WERI-Rb-1 (cell line): ENCODE data around the gene PTPN20.

Experiments
- DNase-seq: peaks from one replicate; pipeline ENCODE4 v3.0.0-alpha.2; 2020
- H3K27ac ChIP-seq: fragments of 250-450 bp; sonication (Bioruptor Pico); 2 replicates; pipeline ENCODE4 v1.5.1; 2020; ENCODE audit warnings: mild to moderate bottlenecking, moderate library complexity
- H3K27me3 ChIP-seq: fragments of 250-450 bp; sonication (Bioruptor Pico); 2 replicates; pipeline ENCODE4 v1.5.1; 2021; ENCODE audit warnings: mild to moderate bottlenecking, low read depth, moderate library complexity; ENCODE audit not compliant: insufficient read depth, severe bottlenecking
- H3K36me3 ChIP-seq: fragments of 250-450 bp; sonication (Bioruptor Pico); 2 replicates; pipeline ENCODE4 v1.5.1; 2020; ENCODE audit warnings: mild to moderate bottlenecking, moderate library complexity
- H3K4me3 ChIP-seq: 2 replicates; pipeline ENCODE4 v1.5.1; 2011; ENCODE audit warnings: low read depth, mild to moderate bottlenecking, control low read depth, low read length
- H3K9me3 ChIP-seq: fragments of 250-450 bp; sonication (Bioruptor Pico); 2 replicates; pipeline ENCODE4 v1.5.1; 2021; ENCODE audit warnings: mild to moderate bottlenecking, moderate library complexity; ENCODE audit not compliant: severe bottlenecking
- TF ChIP-seq, protein P1 (sequence below): IDR thresholded peaks from 2 replicates; pipeline ENCODE4 v1.5.1; 2011; ENCODE audit warnings: low read depth, mild to moderate bottlenecking, control low read depth, inconsistent platforms, low read length

The PTPN20 gene

DNA sequence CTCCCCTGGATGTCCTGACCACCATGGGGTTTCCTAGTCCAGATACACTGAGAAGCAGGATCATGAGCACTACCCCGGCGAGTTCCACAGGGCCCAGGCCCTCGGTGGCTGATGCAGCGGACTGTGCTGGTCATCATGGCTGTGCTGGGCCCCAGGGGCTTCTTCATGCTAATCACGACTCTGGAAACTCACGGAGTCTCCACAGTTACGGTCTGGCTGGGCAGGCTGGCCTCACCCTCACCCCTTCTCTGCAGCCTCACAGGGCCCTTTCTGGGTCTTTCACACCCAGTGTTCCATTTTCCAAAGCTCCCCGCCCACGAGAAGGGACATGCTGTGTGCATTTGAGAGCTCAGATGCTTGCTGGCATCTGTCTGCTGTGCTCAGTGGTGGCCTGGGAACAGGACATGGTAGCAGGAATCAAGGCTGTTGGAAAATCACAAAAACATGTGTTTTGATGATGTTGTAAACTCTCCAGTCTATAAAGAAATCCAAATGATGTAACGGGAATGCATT, 119.0 kb downstream of the PTPN20 start:
- H3K36me3 ChIP-seq: no peaks in the 10 kb centered on the region
- H3K27me3 ChIP-seq: no peaks in the 10 kb centered on the region
- H3K27ac ChIP-seq: 0 out of 2 replicates have a peak overlapping the region, but pooled peaks have one; percentile 5
- peaks cover 5% of the 10 kb centered on the region for H3K9me3 ChIP-seq
- no peak overlapping the region for H3K4me3 ChIP-seq
- TF ChIP-seq, protein P1, sequence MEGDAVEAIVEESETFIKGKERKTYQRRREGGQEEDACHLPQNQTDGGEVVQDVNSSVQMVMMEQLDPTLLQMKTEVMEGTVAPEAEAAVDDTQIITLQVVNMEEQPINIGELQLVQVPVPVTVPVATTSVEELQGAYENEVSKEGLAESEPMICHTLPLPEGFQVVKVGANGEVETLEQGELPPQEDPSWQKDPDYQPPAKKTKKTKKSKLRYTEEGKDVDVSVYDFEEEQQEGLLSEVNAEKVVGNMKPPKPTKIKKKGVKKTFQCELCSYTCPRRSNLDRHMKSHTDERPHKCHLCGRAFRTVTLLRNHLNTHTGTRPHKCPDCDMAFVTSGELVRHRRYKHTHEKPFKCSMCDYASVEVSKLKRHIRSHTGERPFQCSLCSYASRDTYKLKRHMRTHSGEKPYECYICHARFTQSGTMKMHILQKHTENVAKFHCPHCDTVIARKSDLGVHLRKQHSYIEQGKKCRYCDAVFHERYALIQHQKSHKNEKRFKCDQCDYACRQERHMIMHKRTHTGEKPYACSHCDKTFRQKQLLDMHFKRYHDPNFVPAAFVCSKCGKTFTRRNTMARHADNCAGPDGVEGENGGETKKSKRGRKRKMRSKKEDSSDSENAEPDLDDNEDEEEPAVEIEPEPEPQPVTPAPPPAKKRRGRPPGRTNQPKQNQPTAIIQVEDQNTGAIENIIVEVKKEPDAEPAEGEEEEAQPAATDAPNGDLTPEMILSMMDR: no peak
- peak; percentile 4 for DNase-seq

DNA sequence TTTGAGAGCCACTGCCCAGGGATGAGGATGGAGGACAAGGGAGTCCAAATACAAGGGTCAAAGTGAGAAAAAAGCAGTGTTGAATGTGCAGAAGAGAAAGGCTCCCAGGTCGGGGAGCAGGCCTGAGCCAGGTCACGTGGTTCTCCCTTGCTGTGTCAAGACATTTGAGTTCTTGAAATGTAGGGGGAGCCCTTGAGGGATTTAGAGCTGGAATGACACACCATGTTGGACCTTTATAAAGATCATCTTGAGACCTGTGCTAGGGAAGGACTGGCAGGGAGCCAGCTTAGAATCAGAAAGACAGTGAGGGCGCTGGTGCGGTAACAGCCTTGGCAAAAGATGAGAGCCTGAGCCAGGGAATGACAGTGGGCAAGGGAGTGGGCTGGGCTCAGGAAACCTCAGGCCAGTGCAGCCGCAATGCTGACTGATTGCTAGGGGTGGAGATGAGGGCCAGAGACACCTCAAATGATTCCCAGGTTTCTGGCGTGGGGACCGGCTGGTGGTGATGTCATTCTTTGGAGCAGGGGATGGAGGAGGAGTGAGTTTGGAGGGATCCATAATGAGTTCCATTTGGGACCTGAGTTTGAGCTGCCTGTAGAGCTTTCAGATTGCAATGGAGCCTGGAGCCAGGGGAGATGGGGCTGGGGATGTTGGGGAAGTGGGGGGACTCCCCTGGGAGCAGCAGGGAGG, 120.1 kb downstream of the PTPN20 start:
- Histone ChIP-seq H3K9me3 (peaks cover 5% of the 10 kb centered on the region), H3K27ac (no peak overlapping the region), H3K27me3 (no peaks in the 10 kb centered on the region), H3K36me3 (no peaks in the 10 kb centered on the region), H3K4me3 (no peak overlapping the region)
- DNase-seq: peak; percentile 22
- TF ChIP-seq, protein P1: peak; percentile 48; the same call in 1 of the 2 replicates

DNA sequence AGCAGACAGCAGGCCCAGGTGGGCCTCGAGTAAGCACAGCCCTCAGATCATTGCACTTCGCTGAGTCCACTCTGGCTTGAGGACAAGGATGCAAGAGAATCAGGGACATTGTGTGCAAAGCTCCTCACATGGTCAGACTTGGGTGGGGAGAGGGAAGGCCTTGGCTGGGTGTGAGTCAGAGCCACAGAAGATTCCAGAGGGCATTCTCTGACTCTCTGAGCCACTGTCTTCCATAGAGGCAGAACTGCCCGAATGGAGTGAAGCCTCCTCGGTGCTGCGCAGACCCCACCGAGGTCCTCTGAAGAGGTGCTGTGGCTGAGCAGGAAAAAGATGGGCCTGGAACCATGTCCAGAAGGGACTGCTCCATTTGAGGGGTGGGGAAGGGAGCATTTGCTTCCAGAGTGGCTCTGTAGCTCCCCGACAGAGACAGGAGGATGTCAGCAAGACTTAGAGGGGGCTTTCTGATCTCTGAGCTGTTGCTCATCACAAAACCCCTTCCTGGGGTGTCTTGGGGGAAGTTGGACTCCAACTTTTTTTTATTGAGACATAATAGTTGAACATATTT, 120.8 kb downstream of the PTPN20 start:
- Histone ChIP-seq H3K27ac (no peak overlapping the region), H3K9me3 (peaks cover 5% of the 10 kb centered on the region), H3K4me3 (no peak overlapping the region), H3K27me3 (no peaks in the 10 kb centered on the region), H3K36me3 (no peaks in the 10 kb centered on the region)
- DNase-seq: peak; percentile 2
- TF ChIP-seq, protein P1: no peak

DNA sequence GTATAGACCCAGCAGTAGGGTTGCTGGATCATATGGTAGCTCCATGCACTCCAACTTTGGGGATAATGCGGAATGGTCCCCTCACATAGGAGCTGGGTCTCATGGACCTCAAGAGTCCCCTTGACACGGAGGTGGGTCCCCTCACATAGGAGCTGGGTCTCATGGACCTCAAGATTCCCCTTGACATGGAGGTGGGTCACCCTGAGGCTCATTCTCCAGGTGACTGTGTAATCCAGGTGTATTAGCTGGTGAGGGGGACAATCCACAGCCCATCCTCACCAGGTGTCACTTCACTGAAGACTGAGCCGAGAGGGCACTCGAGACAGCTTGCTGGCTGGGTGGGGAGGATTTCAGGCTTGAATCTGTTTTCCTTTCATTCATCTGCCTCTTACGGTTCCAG, 121.9 kb downstream of the PTPN20 start:
- TF ChIP-seq, protein P1: no peak
- H3K27me3 ChIP-seq: no peaks in the 10 kb centered on the region

DNA sequence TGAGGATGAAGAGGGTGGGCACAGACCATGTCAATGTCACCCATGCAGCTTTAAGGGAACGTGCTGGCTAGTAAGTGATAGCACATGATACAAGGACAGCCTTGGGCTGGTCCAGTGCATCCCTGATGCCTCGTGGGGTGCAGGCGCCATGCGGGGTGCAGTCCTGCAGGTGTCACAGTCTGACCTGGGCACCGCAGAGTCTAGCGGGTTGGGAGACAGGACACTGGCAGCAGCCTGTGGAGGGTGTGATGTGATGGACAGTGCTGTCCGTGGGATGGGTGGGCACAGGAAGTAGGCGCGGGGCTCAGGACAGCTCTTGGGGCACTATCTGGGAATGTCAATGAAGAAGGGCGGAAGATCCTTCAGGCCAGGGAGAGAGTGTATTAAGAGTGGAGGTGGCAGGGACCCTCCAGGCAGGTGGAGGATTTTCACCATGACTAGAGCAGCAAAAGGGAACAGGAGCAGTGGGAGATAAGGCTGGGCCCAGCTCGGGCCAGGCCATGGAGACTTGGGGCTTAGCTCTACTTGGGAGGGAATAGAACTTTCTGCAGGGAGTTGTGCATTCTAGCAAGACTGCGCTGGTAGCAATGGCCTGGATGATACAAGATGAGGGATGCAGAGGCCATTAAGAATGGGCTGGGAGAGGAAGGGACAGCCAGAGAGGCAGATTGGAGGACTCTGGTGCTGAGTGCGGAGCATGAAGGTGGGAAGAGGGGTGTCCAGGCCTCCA, 122.5 kb downstream of the PTPN20 start:
- no peak overlapping the region for H3K4me3 ChIP-seq

More for the DNA sequence above, 121.9 kb downstream of the PTPN20 start:
- Histone ChIP-seq H3K36me3 (no peaks in the 10 kb centered on the region), H3K9me3 (peaks cover 5% of the 10 kb centered on the region), H3K27ac (no peak overlapping the region), H3K4me3 (no peak overlapping the region)
- peak; percentile 1 for DNase-seq

More for the DNA sequence above, 122.5 kb downstream of the PTPN20 start:
- no peaks in the 10 kb centered on the region for H3K36me3 ChIP-seq
- peak; percentile 5 for DNase-seq
- peaks cover 5% of the 10 kb centered on the region for H3K9me3 ChIP-seq
- no peaks in the 10 kb centered on the region for H3K27me3 ChIP-seq
- H3K27ac ChIP-seq: no peak overlapping the region
- TF ChIP-seq, protein P1: no peak
